HG03442 (cell line): Measurements from ENCODE around the gene EPHA6.

Source experiments
- ATAC-seq: cut with Tn5 transposase; IDR thresholded peaks from one replicate; pipeline ENCODE4 v1.9.1; 2021; ENCODE audit warnings: mild to moderate bottlenecking, moderate library complexity; ENCODE audit not compliant: unreplicated experiment

Gene EPHA6

DNA sequence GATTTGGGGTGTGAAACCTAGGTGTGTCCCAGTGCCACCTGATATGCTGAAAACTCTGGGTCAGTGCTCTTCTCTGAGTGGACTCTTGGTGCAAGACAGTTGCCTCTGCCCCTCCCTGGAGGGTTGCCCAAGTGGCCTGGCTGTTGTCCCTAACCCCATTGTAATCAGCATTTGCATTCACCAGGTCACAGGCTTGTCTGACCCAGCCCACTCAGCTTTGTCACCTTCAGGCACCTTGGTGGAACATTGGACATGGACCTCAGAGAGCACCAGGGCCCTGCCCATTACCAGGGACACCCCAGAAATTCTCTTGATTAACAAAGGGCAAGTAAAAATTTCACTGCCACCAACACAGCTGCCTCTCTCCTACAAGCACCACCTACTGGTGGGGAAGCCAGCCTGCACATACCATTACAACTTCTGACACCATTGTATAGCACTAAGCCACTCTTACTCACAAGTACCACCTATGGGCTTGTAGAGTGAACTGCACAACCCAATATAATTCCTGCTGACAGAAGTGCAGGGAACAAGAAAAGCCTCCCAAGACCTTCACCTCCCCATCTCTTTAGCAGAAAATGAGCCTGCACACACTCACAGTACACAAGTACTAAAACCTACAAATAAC, 324.6 kb downstream of the EPHA6 start:
- ATAC-seq, result peak; percentile 61

- no peak for ATAC-seq
These were observed 334.5 kb downstream of the EPHA6 start for GRCh38 chr3:97148931-97149330.

DNA sequence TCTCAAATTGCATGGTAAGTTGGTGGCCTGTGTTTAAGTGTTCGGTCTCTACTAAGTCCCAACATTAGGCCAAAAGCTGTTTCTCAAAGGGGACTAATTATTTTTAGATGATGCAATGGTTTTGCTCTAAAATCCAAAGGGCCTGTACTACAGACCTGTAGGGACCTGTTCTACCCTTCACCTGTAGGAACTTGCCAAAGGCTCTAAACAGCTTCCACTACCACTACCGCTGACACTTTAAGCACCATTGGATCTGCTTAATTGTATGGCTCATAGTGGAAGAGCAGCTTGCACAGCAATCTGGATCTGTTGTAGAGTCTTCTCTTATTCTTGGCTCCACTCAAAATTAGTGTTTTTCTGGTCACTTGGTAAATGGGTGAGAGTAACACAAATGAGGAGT, 346.8 kb downstream of the EPHA6 start:
- no peak for ATAC-seq

- no peak for ATAC-seq
These were observed 362.8 kb downstream of the EPHA6 start for GRCh38 chr3:97177242-97177641.

DNA sequence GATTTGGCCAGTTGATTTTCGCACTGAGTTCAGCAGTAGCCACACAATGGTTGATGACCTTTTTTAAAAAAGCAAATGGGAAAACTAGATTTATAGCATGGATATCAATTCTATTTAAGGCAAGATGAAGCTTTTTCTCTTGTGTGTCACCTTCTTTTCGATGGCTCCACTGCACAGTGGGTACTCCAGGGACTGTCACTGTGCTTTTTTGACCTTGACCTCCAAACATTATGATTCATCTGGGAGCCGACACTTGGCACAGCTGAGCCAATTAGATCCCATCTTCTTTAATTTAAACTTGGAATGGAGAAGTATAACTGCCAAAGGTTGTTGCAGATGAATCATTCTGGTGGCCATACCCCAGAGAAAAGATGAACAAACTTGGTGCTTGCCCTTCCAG, 367.3 kb downstream of the EPHA6 start:
- ATAC-seq, result no peak

DNA sequence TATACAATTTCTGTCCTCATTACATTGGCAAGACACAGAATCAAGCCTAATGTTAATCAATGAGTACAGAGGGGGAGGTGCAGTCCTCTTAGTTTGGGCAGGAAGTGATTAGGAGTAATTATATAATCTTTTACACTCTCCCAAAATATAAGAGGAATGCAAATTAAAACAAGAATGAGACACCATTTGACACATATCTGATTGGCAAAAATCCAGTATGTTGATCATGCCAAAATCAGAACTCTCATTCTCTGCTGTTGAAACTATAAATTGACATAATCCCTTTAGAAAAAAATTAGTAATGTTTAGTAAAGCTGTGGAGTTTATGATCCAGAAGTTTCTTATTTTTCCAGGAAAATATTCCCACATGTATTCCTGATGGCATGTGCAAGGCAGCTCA, 373.4 kb downstream of the EPHA6 start:
- no peak for ATAC-seq

DNA sequence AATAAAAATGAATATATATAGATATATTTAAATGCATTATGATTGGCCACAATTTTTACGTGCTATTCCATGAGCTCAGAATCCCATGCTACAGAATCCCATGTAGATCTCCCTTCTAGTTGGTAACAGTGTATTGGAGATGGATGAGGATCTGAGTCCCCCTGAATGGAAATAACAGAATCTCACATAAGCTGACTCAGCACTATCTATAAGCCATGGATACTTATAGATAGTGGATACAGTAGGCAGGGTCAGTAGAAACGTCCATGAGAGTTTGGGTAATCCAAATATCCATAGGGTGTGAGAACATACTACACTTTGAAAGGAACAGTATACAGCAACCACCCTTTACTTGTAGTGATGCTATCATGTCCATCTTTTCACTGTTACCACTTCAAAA, 375.4 kb downstream of the EPHA6 start:
- ATAC-seq, result no peak

GRCh38 chr3:97197083-97197482, 382.7 kb downstream of the EPHA6 start:
- no peak for ATAC-seq

GRCh38 chr3:97197830-97198229, 383.4 kb downstream of the EPHA6 start:
- ATAC-seq, result no peak

GRCh38 chr3:97200387-97200786, 386.0 kb downstream of the EPHA6 start:
- no peak for ATAC-seq

GRCh38 chr3:97201814-97202213, 387.4 kb downstream of the EPHA6 start:
- no peak for ATAC-seq

GRCh38 chr3:97228966-97229365, 414.6 kb downstream of the EPHA6 start:
- ATAC-seq, result no peak

- ATAC-seq, result no peak
These were observed 416.1 kb downstream of the EPHA6 start for GRCh38 chr3:97230486-97230885.

GRCh38 chr3:97232393-97233034, 418.1 kb downstream of the EPHA6 start:
- ATAC-seq, result no peak

GRCh38 chr3:97235179-97235578, 420.8 kb downstream of the EPHA6 start:
- no peak for ATAC-seq

DNA sequence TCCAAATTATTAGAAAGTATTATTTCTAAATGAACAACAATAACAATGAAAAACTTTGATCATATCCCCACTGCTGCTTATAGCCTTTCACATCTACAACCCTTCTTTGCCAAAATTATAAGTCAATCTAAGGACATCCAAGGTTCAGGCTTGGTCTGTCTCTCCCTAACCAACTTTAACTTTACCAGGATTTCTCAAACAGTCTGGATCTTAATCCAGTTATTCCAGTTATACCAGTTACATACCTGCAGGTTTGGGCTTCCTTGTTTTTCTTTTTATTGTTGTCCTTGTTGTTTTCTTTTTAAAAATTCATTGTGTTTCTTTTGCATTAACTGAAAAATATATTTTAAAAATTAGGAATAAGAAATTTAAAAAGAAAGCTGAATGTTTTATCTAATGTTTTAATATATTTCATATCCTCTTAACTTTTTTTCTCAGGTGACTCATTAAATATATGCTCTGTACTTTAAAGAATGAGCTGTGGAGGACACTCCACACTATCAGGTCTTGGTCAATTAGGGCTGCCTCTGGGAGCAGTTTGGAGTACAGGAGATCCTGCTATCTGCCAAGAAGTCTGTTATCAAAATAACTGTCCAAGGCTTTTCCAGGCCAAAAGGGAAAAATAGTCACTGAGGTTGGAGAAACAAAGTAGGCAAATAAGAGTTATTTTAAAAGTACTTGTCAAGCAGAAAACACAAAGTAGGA, 421.4 kb downstream of the EPHA6 start:
- no peak for ATAC-seq

- ATAC-seq, result no peak
These were observed 427.0 kb downstream of the EPHA6 start for GRCh38 chr3:97241417-97241816.

- ATAC-seq, result no peak
These were observed 431.0 kb downstream of the EPHA6 start for GRCh38 chr3:97245201-97245910.

- ATAC-seq, result no peak
These were observed 441.7 kb downstream of the EPHA6 start for GRCh38 chr3:97256060-97256459.

DNA sequence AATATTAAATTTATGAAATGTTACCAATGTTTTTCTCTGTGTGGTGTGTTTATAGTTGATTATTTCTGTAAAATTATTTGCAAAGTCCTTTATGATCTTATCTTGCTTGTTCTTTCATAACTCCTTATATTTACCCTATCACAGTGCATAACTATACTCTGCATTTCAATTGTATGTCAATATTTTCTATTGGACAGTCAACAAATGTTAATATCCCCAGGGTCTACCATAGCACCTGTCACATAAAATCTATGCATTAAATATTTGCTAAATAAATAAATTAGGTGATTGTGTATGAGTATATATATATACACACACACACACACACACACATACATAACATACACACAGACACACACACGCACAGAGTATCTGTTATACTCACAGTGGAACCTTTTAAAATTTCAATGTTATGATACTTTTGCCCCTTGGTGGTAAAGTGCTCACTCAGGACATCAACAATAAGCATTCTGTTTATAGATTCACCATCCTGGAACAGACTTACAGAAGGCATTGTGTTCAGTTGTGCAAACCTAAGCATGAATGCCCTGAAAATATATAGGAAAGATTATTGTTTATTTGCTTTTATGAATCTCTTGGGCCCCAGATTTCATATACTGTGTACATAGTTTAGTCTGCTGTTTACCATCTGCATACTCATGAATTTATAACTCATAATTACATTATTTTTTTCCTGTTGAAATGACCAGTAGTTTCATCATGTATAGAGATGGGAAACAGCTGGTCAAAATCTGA, 443.7 kb downstream of the EPHA6 start:
- no peak for ATAC-seq

DNA sequence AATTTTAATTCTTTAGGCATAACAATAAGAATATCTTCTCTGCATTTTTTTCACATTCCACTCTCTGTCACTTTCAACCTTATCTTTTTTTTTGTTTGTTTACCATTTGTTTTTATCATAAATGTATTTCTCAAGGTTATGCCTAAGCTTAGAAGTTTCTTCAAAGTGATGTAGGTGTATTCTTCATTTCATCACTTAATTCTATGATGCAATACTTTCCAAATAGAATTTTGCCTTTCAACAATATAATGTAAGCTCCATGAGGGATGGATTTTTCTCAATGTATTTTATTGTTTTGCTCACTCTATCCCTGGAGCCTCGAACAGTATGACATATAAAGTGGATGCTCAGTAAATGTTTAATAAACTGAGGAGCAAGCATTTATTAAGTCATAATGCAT, 444.9 kb downstream of the EPHA6 start:
- no peak for ATAC-seq
